ENCODE results near the gene FAM174C. TPM values are rescaled to one million over a fixed set of nuclear protein-coding genes. Genes with fewer than 3 reads are reported as not detected.

The FAM174C gene
- total RNA-seq, 1 experiment from 2014 or later = 110 TPM

- Histone ChIP-seq H3K9ac (ENCODE audit: low read length) (no peak overlapping the region), H3K4me1 (ENCODE audit: insufficient read depth, low read length) (no peaks in the 10 kb centered on the region), H3K27ac (ENCODE audit: low read length) (no peak overlapping the region), H3K4me2 (ENCODE audit: low read length) (no peak overlapping the region), H3K27me3 (ENCODE audit: low read length) (peaks cover 19% of the 10 kb centered on the region), H4K20me1 (ENCODE audit: low read length) (no peaks in the 10 kb centered on the region), H3K4me3 (ENCODE audit: low read length) (no peak overlapping the region), H2AFZ (ENCODE audit: low read length) (no peak overlapping the region), H3F3A (ENCODE audit: low read length, unreplicated experiment) (no peaks in the 10 kb centered on the region), H3K9me2 (replicated peaks; ENCODE audit: low read length) (no peaks in the 10 kb centered on the region), H3K79me2 (ENCODE audit: low read length) (no peaks in the 10 kb centered on the region), H3K9me3 (ENCODE audit: low read length) (no peaks in the 10 kb centered on the region), H3K36me3 (ENCODE audit: low read depth, low read length) (no peaks in the 10 kb centered on the region)
- intact Hi-C loops (cut with micrococcal nuclease) = no loop called here
- CTCF ChIA-PET = interaction anchor here (0.6 kb wide), 1 partner anchor 566 kb away, joined by 6 read pairs; no protein-coding TSS in a partner anchor
- ATAC-seq (no peak), DNase-seq (no peak)
- no TSS peak for BruUV-seq (replicated peaks)
- POLR2A ChIA-PET (ENCODE audit: unreplicated experiment) = no interaction called here
- TF ChIP-seq EZH2phosphoT487 (IDR thresholded peaks at IDR 0.05; ENCODE audit: borderline replicate concordance, low read length) (no peak), CTCF (conservative IDR thresholded peaks at IDR 0.05; ENCODE audit: low read depth, low read length) (no peak), EZH2 (IDR thresholded peaks at IDR 0.05; ENCODE audit: low read length, unreplicated experiment) (no peak)
Observed at GRCh38 chr19:1293782-1294604, 18.7 kb downstream of the FAM174C start.

- intact Hi-C loops (cut with micrococcal nuclease) = no loop called here
- no TSS peak for BruUV-seq (replicated peaks)
- POLR2A ChIA-PET (ENCODE audit: unreplicated experiment) = no interaction called here
- Histone ChIP-seq H3K4me1 (ENCODE audit: insufficient read depth, low read length) (no peaks in the 10 kb centered on the region), H3K9ac (ENCODE audit: low read length) (no peak overlapping the region), H3F3A (ENCODE audit: low read length, unreplicated experiment) (no peaks in the 10 kb centered on the region), H3K9me2 (replicated peaks; ENCODE audit: low read length) (no peaks in the 10 kb centered on the region), H3K27me3 (ENCODE audit: low read length) (peaks cover 12% of the 10 kb centered on the region; the same call in 1 of the 2 replicates), H3K9me3 (ENCODE audit: low read length) (no peaks in the 10 kb centered on the region), H3K4me2 (ENCODE audit: low read length) (no peak overlapping the region), H3K79me2 (ENCODE audit: low read length) (no peaks in the 10 kb centered on the region), H3K27ac (ENCODE audit: low read length) (no peak overlapping the region), H2AFZ (ENCODE audit: low read length) (no peak overlapping the region), H3K36me3 (ENCODE audit: low read depth, low read length) (no peaks in the 10 kb centered on the region), H3K4me3 (ENCODE audit: low read length) (no peak overlapping the region), H4K20me1 (ENCODE audit: low read length) (no peaks in the 10 kb centered on the region)
- CTCF ChIA-PET = interaction anchor here (0.6 kb wide), 1 partner anchor 566 kb away, joined by 6 read pairs; no protein-coding TSS in a partner anchor
- DNase-seq = no peak
- ATAC-seq = no peak
- TF ChIP-seq CTCF (conservative IDR thresholded peaks at IDR 0.05; ENCODE audit: low read depth, low read length) (no peak), EZH2 (IDR thresholded peaks at IDR 0.05; ENCODE audit: low read length, unreplicated experiment) (no peak), EZH2phosphoT487 (IDR thresholded peaks at IDR 0.05; ENCODE audit: borderline replicate concordance, low read length) (no peak)
Observed at GRCh38 chr19:1294688-1295087, 19.4 kb downstream of the FAM174C start.
